ENCODE measurements around the gene PNKD.

PNKD gene

DNA sequence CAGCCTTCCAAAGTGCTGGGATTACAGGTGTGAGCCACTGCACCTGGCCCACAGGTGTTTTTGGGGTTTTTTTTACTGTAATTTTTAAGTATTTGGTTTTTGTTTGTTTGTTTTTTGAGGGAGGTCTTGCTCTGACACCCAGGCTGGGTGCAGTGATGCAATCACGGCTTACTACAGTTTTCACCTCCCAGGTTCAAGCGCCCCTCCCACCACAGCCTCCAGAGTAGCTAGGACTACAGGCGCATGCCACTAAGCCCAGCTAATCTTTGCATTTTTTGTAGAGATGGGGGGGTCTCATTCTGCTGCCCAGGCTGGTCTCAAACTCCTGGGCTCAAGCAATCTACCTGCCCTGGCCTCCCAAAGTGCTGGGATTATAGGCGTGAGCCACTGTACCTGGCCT, 104.5 kb downstream of the PNKD start:
- TF ChIP-seq, protein P1, sequence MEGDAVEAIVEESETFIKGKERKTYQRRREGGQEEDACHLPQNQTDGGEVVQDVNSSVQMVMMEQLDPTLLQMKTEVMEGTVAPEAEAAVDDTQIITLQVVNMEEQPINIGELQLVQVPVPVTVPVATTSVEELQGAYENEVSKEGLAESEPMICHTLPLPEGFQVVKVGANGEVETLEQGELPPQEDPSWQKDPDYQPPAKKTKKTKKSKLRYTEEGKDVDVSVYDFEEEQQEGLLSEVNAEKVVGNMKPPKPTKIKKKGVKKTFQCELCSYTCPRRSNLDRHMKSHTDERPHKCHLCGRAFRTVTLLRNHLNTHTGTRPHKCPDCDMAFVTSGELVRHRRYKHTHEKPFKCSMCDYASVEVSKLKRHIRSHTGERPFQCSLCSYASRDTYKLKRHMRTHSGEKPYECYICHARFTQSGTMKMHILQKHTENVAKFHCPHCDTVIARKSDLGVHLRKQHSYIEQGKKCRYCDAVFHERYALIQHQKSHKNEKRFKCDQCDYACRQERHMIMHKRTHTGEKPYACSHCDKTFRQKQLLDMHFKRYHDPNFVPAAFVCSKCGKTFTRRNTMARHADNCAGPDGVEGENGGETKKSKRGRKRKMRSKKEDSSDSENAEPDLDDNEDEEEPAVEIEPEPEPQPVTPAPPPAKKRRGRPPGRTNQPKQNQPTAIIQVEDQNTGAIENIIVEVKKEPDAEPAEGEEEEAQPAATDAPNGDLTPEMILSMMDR (IDR thresholded peaks at IDR 0.05; ENCODE audit: control insufficient read depth, insufficient read depth, low read depth, low read length, missing control alignments): no peak
- no peak overlapping the region for H3K4me3 ChIP-seq (ENCODE audit: control insufficient read depth, low read depth, low read length)
- no peak for DNase-seq (ENCODE audit: low read depth)

DNA sequence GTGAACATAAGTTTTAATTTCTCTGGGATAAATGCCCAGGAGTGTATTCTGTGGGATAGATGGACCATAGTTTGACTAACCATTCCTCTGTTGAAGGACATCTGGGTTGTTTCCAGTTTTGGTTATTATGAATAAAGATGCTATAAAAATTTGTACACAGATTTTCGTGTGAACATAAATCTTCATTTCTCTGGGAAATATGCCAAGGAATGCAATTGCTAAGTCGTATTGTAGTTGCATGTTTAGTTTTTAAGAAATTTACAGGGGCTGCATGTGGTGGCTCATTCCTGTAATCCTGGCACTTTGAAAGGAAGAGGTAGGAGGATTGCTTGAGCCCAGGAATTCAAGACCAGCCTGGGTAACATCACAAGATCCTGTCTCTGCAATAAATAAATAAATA, 104.9 kb downstream of the PNKD start:
- TF ChIP-seq, protein P1 (IDR thresholded peaks at IDR 0.05; ENCODE audit: control insufficient read depth, insufficient read depth, low read depth, low read length, missing control alignments): no peak
- no peak overlapping the region for H3K4me3 ChIP-seq (ENCODE audit: control insufficient read depth, low read depth, low read length)
- DNase-seq (ENCODE audit: low read depth): peak; percentile 88

DNA sequence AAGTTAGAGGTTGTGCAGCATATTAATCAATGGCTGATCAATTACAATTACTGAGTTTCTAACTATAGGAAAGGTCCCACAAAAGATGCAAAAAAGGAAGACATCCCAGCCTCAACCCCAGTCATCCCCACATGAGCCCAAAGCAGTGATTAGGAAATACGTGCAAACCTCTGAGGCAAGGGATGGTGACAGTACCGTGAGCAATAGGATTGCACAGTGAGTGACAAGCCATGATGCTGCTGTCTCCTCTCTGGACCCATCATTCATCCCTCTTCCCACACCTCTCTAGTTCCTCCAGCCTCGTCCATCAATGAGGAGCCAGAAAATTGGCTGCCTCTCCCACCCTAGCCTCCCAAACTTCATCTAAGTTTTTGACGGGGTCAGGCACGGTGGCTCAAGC, 107.7 kb downstream of the PNKD start:
- TF ChIP-seq, protein P1 (IDR thresholded peaks at IDR 0.05; ENCODE audit: control insufficient read depth, insufficient read depth, low read depth, low read length, missing control alignments): no peak
- no peak for DNase-seq (ENCODE audit: low read depth)
- H3K4me3 ChIP-seq (ENCODE audit: control insufficient read depth, low read depth, low read length): no peak overlapping the region

DNA sequence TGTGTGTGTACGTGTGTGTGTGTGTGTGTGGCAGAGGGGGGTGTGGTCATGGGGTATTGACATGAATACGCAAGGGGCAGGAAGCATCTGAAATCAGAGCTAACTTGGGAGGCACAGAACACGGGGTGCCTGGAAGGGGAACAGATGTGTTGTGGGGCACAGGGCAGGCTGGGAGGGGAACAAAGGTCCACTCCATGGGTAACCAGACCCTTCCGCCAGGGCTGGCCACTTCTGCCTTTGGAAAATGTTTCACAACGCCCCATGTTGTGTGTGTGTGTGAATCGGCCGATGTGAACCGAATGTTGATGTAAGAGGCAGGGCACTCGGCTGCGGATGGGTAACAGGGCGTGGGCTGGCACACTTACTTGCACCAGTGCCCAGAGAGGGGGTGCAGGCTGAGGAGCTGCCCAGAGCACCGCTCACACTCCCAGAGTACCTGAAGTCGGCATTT, 111.6 kb downstream of the PNKD start, which contains the start of gene SLC11A1:
SLC11A1 (plus strand) TSS at position 358 of the 451 bp plus-strand sequence. CDS start 96 bp downstream, outside the sequence.
- no peak for DNase-seq (ENCODE audit: low read depth)
- H3K4me3 ChIP-seq (ENCODE audit: control insufficient read depth, low read depth, low read length): no peak within 1 kb of the TSS
- TF ChIP-seq, protein P1 (IDR thresholded peaks at IDR 0.05; ENCODE audit: control insufficient read depth, insufficient read depth, low read depth, low read length, missing control alignments): no peak

DNA sequence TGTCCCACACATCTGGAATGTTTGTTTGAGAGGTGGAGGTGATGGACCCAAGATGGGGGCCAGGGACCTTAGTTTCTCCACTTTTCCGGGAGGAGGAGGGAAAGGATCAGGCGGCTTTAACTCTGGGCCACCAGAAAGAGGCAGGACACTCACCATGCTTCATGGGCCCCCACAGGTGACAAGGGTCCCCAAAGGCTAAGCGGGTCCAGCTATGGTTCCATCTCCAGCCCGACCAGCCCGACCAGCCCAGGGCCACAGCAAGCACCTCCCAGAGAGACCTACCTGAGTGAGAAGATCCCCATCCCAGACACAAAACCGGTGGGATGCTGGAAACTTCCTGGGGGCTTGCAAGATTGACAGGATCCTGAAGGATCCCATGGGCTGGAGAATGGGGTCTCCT, 112.5 kb downstream of the PNKD start:
- TF ChIP-seq, protein P1 (IDR thresholded peaks at IDR 0.05; ENCODE audit: control insufficient read depth, insufficient read depth, low read depth, low read length, missing control alignments): no peak
- no peak overlapping the region for H3K4me3 ChIP-seq (ENCODE audit: control insufficient read depth, low read depth, low read length)
- DNase-seq (ENCODE audit: low read depth): no peak

DNA sequence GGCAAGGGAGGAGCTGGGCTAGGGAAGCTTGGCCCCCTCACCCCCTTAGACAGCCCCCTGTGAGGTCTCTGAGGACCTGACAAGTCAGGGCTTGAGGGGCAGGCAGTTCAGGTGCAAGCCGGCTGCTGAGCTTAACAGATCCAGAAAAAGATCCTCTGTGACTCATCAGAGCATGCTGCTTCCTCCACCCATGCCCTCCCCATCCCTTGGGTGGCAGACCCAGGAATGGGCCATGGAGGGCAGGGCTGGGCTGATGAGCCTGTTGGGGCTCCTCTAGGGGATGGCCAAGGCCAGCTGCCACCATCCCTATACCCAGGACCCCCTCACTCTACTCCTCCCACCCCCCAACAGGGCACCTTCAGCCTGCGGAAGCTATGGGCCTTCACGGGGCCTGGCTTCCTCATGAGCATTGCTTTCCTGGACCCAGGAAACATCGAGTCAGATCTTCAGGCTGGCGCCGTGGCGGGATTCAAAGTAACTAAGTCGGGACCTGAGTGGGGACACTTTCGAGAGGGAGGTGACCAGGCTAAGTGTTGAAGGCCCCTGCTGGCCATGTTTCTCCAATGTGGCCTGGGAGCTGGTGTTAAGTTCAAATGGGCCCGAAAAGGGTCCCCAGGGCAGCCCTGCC, 113.7 kb downstream of the PNKD start:
- DNase-seq (ENCODE audit: low read depth): no peak
- TF ChIP-seq, protein P1 (IDR thresholded peaks at IDR 0.05; ENCODE audit: control insufficient read depth, insufficient read depth, low read depth, low read length, missing control alignments): no peak

More for the DNA sequence above, 113.7 kb downstream of the PNKD start:
- no peak overlapping the region for H3K4me3 ChIP-seq (ENCODE audit: control insufficient read depth, low read depth, low read length)
